Astrocyte (in vitro differentiated cells and primary cell): Measurements from ENCODE around the gene SNUPN.

Experiments used
- EZH2 ChIP-seq: IDR thresholded peaks from 2 replicates; pipeline ENCODE4 v1.6.1; 2012; ENCODE audit warnings: mild to moderate bottlenecking, low read length, inconsistent platforms; ENCODE audit not compliant: insufficient read depth
- TF ChIP-seq, protein P1 (sequence below): IDR thresholded peaks from 2 replicates; pipeline ENCODE4 v1.5.1; 2011; ENCODE audit warnings: low read depth, mild to moderate bottlenecking, inconsistent platforms, low read length, moderate library complexity; ENCODE audit not compliant: insufficient read depth

DNA sequence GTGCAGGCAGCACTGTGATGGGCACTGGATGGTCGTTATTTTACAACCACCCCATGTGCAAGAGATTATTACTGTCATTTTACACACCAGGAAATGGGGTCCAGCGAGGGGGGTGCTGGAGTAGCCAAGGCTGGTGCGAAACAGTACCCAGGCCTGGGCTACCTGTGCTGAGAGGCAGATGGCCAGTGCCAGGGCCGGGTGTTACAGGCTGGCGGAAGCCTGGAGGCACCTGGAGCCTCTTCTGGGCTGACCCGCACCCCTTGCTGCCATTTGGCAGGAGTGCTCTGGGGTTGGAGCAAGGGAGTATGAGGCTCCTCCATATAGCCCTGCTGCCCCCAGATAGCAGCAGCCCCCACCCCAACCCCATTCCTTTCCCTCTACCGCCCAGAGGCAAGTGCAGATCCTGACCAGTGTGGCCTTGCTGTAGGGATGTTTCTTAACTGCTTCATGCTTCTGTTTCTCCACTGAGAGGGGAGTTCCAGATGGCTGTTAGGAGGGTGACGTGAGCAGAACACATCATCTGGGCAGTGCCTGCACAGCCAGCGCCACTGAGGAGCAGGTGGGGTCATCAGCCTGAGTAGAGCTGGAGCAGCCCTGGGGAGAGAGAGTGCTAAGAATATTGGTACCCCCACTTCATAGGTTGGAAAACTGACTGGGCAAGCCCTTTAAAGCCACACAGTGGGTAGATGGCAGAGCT is 37.4 kb upstream of the SNUPN start:
- TF ChIP-seq, protein P1, sequence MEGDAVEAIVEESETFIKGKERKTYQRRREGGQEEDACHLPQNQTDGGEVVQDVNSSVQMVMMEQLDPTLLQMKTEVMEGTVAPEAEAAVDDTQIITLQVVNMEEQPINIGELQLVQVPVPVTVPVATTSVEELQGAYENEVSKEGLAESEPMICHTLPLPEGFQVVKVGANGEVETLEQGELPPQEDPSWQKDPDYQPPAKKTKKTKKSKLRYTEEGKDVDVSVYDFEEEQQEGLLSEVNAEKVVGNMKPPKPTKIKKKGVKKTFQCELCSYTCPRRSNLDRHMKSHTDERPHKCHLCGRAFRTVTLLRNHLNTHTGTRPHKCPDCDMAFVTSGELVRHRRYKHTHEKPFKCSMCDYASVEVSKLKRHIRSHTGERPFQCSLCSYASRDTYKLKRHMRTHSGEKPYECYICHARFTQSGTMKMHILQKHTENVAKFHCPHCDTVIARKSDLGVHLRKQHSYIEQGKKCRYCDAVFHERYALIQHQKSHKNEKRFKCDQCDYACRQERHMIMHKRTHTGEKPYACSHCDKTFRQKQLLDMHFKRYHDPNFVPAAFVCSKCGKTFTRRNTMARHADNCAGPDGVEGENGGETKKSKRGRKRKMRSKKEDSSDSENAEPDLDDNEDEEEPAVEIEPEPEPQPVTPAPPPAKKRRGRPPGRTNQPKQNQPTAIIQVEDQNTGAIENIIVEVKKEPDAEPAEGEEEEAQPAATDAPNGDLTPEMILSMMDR: no peak
- TF ChIP-seq EZH2: no peak
